ENCODE results near the gene NAALADL1. TPM values are rescaled to one million over a fixed set of nuclear protein-coding genes. Genes with fewer than 3 reads are reported as not detected.

NAALADL1 gene
- total and polyA plus RNA-seq, 4 experiments from 2014 or later, result 16.6 to 27.0 (median 22.9) TPM

DNA sequence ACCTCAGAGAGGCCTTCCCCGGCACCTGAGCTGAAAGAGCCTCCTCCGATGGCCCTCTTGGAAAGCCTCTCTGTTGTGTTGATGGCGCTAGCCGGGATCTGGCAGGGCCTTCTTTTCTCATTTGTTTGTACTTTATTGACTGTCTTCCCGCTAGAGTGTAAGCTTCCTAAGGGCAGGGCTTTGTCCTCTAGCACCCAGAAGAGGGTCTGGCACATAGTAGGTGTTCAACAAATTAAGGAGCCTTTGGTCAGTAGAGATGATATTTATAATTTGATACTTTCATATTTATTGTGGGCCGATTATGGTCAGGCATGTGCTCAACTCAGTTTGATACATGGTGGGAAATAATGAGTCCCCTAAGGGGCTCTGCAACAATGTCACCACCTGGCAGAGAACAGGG is 40.4 kb downstream of the NAALADL1 start:
- H3K9me3 Mint-ChIP-seq, result no peaks in the 10 kb centered on the region
- H3K36me3 Mint-ChIP-seq, result peaks cover 0 to 10% of the 10 kb centered on the region in 2 donors
- no peak for DNase-seq
- Histone ChIP-seq H3K9me3 (ENCODE audit: control insufficient read depth in 1 of 2, low read length in 2 of 2) (no peaks in the 10 kb centered on the region), H3K4me3 (ENCODE audit: low read length in 2 of 2) (no peak overlapping the region), H3K27ac (ENCODE audit: low read depth, low read length) (no peak overlapping the region), H3K27me3 (ENCODE audit: insufficient read depth, low read length) (no peaks in the 10 kb centered on the region), H3K4me1 (ENCODE audit: insufficient read depth, low read length) (peaks cover 22% of the 10 kb centered on the region), H3K36me3 (ENCODE audit: insufficient read depth, low read length) (peaks cover 10% of the 10 kb centered on the region)
- no peaks in the 10 kb centered on the region for H3K27me3 Mint-ChIP-seq
- peaks cover 13 to 32% (median 23%) of the 10 kb centered on the region in 4 donors for H3K4me1 Mint-ChIP-seq
- ChIA-PET POLR2A (ENCODE audit: partially characterized antibody) (interaction anchor here (0.6 to 1.0 kb wide), 4 partner anchors 9 to 104 kb away, joined by 3 to 4 read pairs (median 4); partner anchors contain the start of genes CDCA5, FAU, MRPL49 and SAC3D1), CTCF (ENCODE audit: partially characterized antibody) (interaction anchor here (0.8 to 1.3 kb wide), 2 partner anchors 65 to 93 kb away, joined by 3 read pairs; no protein-coding TSS in a partner anchor)
- peak overlapping the region in 3 of 7 donors; percentile 17 to 60 (median 42) for H3K27ac Mint-ChIP-seq
- no peak overlapping the region for H3K4me3 Mint-ChIP-seq
- intact Hi-C loops (cut with micrococcal nuclease), result no loop called here

DNA sequence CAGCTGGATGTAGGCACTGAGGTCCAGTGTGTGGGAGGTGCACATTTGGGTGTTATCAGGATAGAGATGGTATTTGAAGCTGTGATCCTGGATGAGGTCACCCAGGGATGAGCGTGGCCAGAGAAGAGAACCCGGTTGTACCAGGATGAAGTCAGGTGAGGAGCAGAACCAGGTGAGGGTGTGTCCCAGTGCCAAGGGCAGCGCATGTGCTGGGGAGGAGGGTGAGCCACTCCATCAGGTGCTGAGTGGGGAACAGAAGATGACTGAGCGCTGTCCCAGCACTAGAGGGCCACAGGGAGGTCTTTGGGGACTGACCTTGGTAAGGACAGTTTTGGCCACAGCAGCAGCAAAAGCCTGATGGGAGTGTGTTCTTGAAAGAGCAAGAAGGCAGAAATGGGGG is 41.6 kb downstream of the NAALADL1 start:
- POLR2A ChIA-PET (ENCODE audit: partially characterized antibody), result interaction anchor here (1.0 kb wide), 1 partner anchor 24 kb away, joined by 3 read pairs; the partner anchor contains the start of gene SAC3D1
- CTCF ChIA-PET (ENCODE audit: partially characterized antibody), result no interaction called here
- Mint-ChIP-seq H3K27ac (peak overlapping the region in 5 of 7 donors; percentile 24 to 71 (median 46)), H3K4me1 (peaks cover 13 to 28% (median 23%) of the 10 kb centered on the region in 4 donors), H3K27me3 (no peaks in the 10 kb centered on the region), H3K4me3 (peak overlapping the region in 1 of 8 donors; percentile 40), H3K36me3 (peaks cover 0 to 9% of the 10 kb centered on the region in 2 donors), H3K9me3 (no peaks in the 10 kb centered on the region)
- Histone ChIP-seq H3K27me3 (ENCODE audit: insufficient read depth, low read length) (no peaks in the 10 kb centered on the region), H3K4me1 (ENCODE audit: insufficient read depth, low read length) (peaks cover 23% of the 10 kb centered on the region), H3K9me3 (ENCODE audit: control insufficient read depth in 1 of 2, low read length in 2 of 2) (no peaks in the 10 kb centered on the region), H3K27ac (ENCODE audit: low read depth, low read length) (no peak overlapping the region), H3K4me3 (ENCODE audit: low read length in 2 of 2) (no peak overlapping the region), H3K36me3 (ENCODE audit: insufficient read depth, low read length) (peaks cover 10% of the 10 kb centered on the region)
- intact Hi-C loops (cut with micrococcal nuclease), result no loop called here
- DNase-seq, result no peak

DNA sequence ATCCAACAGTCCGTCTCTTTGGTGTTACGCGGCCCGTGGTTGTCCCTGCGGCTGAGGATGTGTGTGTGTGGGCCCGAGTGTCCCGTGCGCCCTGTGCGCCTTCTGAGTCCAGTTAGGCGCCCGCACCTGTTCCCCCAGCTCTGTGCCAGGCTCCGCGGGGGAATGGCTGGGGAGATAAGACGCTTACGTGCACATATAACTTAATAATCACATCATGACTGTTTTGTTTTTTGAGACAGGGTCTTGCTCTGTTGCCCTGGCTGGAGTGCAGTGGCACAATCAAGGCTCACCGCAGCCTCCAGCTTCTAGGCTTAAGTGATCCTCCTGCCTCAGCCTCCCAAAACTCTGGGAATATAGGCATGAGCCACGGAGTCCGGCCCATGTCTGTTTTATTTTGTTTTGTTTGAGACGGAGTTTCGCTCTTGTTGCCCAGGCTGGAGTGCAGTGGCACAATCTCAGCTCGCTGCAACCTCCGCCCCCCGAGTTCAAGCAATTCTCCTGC is 43.6 kb downstream of the NAALADL1 start:
- DNase-seq, result no peak
- no peaks in the 10 kb centered on the region for H3K27me3 Mint-ChIP-seq
- no peaks in the 10 kb centered on the region for H3K9me3 Mint-ChIP-seq
- Histone ChIP-seq H3K4me3 (ENCODE audit: low read length in 2 of 2) (peak overlapping the region; percentile 52 to 97), H3K4me1 (ENCODE audit: insufficient read depth, low read length) (peaks cover 23% of the 10 kb centered on the region), H3K9me3 (ENCODE audit: control insufficient read depth in 1 of 2, low read length in 2 of 2) (no peaks in the 10 kb centered on the region), H3K36me3 (ENCODE audit: insufficient read depth, low read length) (peaks cover 6% of the 10 kb centered on the region), H3K27ac (ENCODE audit: low read depth, low read length) (peak overlapping the region; percentile 98), H3K27me3 (ENCODE audit: insufficient read depth, low read length) (no peaks in the 10 kb centered on the region)
- ChIA-PET POLR2A (ENCODE audit: partially characterized antibody) (interaction anchor here (0.8 to 3.3 kb wide), 27 partner anchors 10 to 1358 kb away, joined by 3 to 21 read pairs (median 4); partner anchors contain the start of genes CAPN1, FAU, MAJIN and MRPL49), CTCF (ENCODE audit: partially characterized antibody) (interaction anchor here (0.8 to 7.1 kb wide), 20 partner anchors 9 to 579 kb away, joined by 3 to 65 read pairs (median 4); partner anchors contain the start of genes BATF2, CDC42BPG, CDCA5 and FAU)
- peak overlapping the region; percentile 85 to 96 (median 93) for H3K27ac Mint-ChIP-seq
- H3K4me3 Mint-ChIP-seq, result peak overlapping the region; percentile 88 to 97 (median 92)
- intact Hi-C loops (cut with micrococcal nuclease), result loop anchor here (1.0 to 5.0 kb wide), 4 partner anchors 13 to 227 kb away; partner anchors contain the start of gene SNX15
- peaks cover 0 to 7% of the 10 kb centered on the region in 2 donors for H3K36me3 Mint-ChIP-seq
- H3K4me1 Mint-ChIP-seq, result peaks cover 13 to 28% (median 23%) of the 10 kb centered on the region in 4 donors

DNA sequence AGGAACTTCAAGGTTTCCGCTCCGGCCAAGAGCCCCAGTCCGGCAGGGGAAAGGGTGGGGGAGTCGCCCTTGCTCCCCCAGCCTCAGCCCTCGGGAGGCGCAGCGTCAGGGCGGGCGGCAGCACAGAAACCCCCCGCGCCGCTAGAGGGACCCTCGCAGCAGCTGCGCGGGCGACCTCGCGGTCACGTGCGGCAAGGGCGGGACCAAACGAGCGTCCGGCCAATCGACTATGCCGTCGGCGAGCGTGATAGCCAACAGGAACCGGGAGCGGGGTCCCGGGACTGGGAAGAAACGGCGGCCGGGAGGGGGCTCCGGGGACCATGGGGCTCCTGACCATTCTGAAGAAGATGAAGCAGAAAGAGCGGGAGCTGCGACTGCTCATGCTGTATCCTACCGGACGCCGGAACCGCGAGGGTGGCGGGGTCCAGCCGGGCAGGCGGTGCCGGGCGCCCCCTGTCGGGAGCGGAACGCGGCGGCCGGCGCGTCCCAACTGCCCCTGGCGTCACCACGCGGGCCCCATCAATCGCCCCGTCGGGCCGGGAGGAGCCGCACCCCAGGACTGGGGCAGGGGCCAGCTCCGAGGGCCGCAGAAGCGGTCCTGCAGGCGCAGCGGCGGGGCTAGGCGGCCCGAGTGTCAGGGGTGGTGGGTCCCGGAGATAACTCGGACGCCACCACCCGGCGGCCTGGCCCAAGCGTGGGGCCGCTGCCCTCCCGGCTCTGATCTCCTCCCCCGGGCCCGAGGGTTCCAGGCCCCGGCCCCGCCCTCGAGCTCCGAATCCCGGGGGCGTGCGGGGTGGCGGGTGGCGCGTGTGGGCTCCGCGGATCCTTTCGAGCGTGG is 44.2 kb downstream of the NAALADL1 start, which contains the start of gene ARL2:
ARL2 (plus strand) TSS at position 273 of the 838 bp plus-strand sequence; CDS start at position 321, 48 bp downstream.
- H3K27ac ChIP-seq (ENCODE audit: low read depth, low read length), result peak within 1 kb of the TSS; percentile 98
- H3K36me3 Mint-ChIP-seq, result peaks cover 0 to 5% of the 10 kb centered on the region in 2 donors
- H3K9me3 ChIP-seq (ENCODE audit: control insufficient read depth in 1 of 2, low read length in 2 of 2), result no peaks in the 10 kb centered on the region
- H3K4me1 Mint-ChIP-seq, result peaks cover 13 to 28% (median 23%) of the 10 kb centered on the region in 4 donors
- CTCF ChIA-PET (ENCODE audit: partially characterized antibody), result interaction anchor here (0.8 to 7.1 kb wide), 20 partner anchors 9 to 303 kb away, joined by 3 to 65 read pairs (median 4); partner anchors contain the start of genes BATF2, CDC42BPG, CDCA5 and FAU
- DNase-seq, result peak; percentile 80 to 85 (median 82)
- intact Hi-C loops (cut with micrococcal nuclease), result loop anchor here (1.0 to 5.0 kb wide), 10 partner anchors 13 to 227 kb away; partner anchors contain the start of genes ATG2A, CDCA5, FAU and MRPL49
- peak within 1 kb of the TSS; percentile 89 to 97 (median 92) for H3K4me3 Mint-ChIP-seq
- peak within 1 kb of the TSS; percentile 90 to 97 for H3K4me3 ChIP-seq (ENCODE audit: low read length in 2 of 2)
- H3K27me3 Mint-ChIP-seq, result no peaks in the 10 kb centered on the region
- H3K4me1 ChIP-seq (ENCODE audit: insufficient read depth, low read length), result peaks cover 23% of the 10 kb centered on the region
- H3K27ac Mint-ChIP-seq, result peak within 1 kb of the TSS; percentile 95 to 98 (median 97)
- POLR2A ChIA-PET (ENCODE audit: partially characterized antibody), result interaction anchor here (0.6 to 3.3 kb wide), 30 partner anchors 11 to 1358 kb away, joined by 3 to 21 read pairs (median 4); partner anchors contain the start of genes CAPN1, CDC42BPG, FAU and MAJIN
- H3K36me3 ChIP-seq (ENCODE audit: insufficient read depth, low read length), result peaks cover 6% of the 10 kb centered on the region
- no peaks in the 10 kb centered on the region for H3K9me3 Mint-ChIP-seq
- no peaks in the 10 kb centered on the region for H3K27me3 ChIP-seq (ENCODE audit: insufficient read depth, low read length)

DNA sequence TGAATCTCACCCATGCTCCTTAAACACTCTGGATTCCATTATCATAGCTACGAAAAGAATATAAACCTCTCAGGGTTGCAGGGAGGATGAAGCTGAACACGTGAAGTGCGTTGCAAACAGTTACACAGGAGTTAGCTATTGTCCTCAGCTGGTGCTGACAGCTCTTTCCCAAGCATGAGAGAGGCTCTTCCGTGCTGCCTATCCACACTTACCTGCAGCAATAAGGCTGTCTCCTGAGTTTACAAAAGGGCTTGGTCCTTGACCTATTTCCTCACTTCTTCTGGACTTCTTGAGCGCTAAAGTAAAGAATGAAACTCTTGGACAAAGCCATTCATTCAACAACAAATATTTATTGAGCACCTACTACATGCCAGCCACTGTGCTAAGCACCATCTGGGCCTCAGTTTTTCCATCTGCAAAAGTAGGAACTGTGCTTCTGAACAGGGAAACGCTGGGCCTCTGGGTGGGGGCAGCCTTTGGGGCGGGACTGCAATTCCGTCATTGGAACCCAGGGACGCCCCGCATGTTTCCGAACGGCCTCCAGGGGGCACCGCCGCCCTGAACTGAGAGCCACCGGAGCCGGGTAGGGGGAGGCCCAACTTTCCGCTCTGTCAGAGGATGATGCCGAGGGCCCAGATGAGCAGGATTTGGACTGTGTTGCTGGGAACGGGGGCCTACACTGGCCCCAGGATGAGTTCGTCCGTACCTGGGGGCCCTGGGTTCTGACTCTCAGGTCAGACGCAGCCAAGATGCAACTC is 45.0 kb downstream of the NAALADL1 start:
- Histone ChIP-seq H3K27me3 (ENCODE audit: insufficient read depth, low read length) (no peaks in the 10 kb centered on the region), H3K36me3 (ENCODE audit: insufficient read depth, low read length) (peaks cover 3% of the 10 kb centered on the region), H3K4me1 (ENCODE audit: insufficient read depth, low read length) (peaks cover 23% of the 10 kb centered on the region), H3K4me3 (ENCODE audit: low read length in 2 of 2) (peak overlapping the region; percentile 90 to 97), H3K9me3 (ENCODE audit: control insufficient read depth in 1 of 2, low read length in 2 of 2) (no peaks in the 10 kb centered on the region), H3K27ac (ENCODE audit: low read depth, low read length) (peak overlapping the region; percentile 98)
- Mint-ChIP-seq H3K27ac (peak overlapping the region; percentile 95 to 98 (median 97)), H3K36me3 (peaks cover 0 to 5% of the 10 kb centered on the region in 2 donors), H3K27me3 (no peaks in the 10 kb centered on the region), H3K4me1 (peaks cover 13 to 28% (median 23%) of the 10 kb centered on the region in 4 donors), H3K9me3 (no peaks in the 10 kb centered on the region), H3K4me3 (peak overlapping the region; percentile 89 to 97 (median 92))
- intact Hi-C loops (cut with micrococcal nuclease), result loop anchor here (1.0 to 5.0 kb wide), 7 partner anchors 65 to 226 kb away; partner anchors contain the start of genes ATG2A, CDCA5, FAU and MRPL49
- POLR2A ChIA-PET (ENCODE audit: partially characterized antibody), result interaction anchor here (0.8 to 3.3 kb wide), 15 partner anchors 12 to 1359 kb away, joined by 3 to 21 read pairs (median 6); partner anchors contain the start of genes CDC42BPG, FAU, MRPL49 and PPP2R5B
- DNase-seq, result peak; percentile 89 to 94 (median 90)
- CTCF ChIA-PET (ENCODE audit: partially characterized antibody), result interaction anchor here (0.6 to 7.1 kb wide), 26 partner anchors 10 to 318 kb away, joined by 3 to 65 read pairs (median 3); partner anchors contain the start of genes BATF2, CDCA5, FAU and MAJIN

DNA sequence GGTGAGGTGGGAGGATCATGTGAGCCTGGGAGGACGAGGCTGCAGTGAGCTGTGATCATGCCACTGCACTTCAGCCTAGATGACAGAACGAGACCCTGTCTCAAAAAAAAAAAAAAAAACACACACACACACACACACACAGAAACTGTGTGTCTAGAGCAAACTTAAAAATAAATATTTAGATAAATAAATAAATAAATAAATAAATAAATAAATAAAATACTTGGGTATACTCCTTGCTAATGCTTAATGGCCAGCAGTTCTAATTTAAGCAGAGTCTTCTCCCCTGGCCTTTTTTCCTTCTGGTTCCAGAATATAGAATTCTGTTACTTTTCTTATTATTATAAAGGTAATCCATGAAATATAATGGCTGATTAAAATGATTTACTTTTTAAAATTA is 49.5 kb downstream of the NAALADL1 start:
- Histone ChIP-seq H3K4me1 (ENCODE audit: insufficient read depth, low read length) (peaks cover 7% of the 10 kb centered on the region), H3K4me3 (ENCODE audit: low read length in 2 of 2) (no peak overlapping the region), H3K27me3 (ENCODE audit: insufficient read depth, low read length) (no peaks in the 10 kb centered on the region), H3K27ac (ENCODE audit: low read depth, low read length) (no peak overlapping the region), H3K36me3 (ENCODE audit: insufficient read depth, low read length) (no peaks in the 10 kb centered on the region), H3K9me3 (ENCODE audit: control insufficient read depth in 1 of 2, low read length in 2 of 2) (no peaks in the 10 kb centered on the region)
- Mint-ChIP-seq H3K4me3 (no peak overlapping the region), H3K4me1 (peaks cover 5 to 10% (median 5%) of the 10 kb centered on the region in 4 donors), H3K9me3 (no peaks in the 10 kb centered on the region), H3K27me3 (no peaks in the 10 kb centered on the region), H3K27ac (no peak overlapping the region), H3K36me3 (peaks cover 0 to 3% of the 10 kb centered on the region in 2 donors)
- POLR2A ChIA-PET (ENCODE audit: partially characterized antibody), result no interaction called here
- CTCF ChIA-PET (ENCODE audit: partially characterized antibody), result interaction anchor here (6.7 kb wide), 1 partner anchor 68 kb away, joined by 57 read pairs; no protein-coding TSS in a partner anchor
- no peak for DNase-seq
- intact Hi-C loops (cut with micrococcal nuclease), result no loop called here

Measured in CD4-positive, alpha-beta memory T cell (primary cell).